ENCODE measurements around the gene ZNF777. TPM values are rescaled to one million over a fixed set of nuclear protein-coding genes. Genes with fewer than 3 reads are reported as not detected.

Gene ZNF777
- total RNA-seq, 1 donor from 2014 or later = 16.2 TPM

- Mint-ChIP-seq H3K9me3 (no peaks in the 10 kb centered on the region), H3K4me3 (no peak overlapping the region), H3K4me1 (no peaks in the 10 kb centered on the region), H3K36me3 (ENCODE audit: low read depth) (peaks cover 66% of the 10 kb centered on the region), H3K27me3 (no peaks in the 10 kb centered on the region), H3K27ac (no peak overlapping the region)
- intact Hi-C loops (cut with micrococcal nuclease) = no loop called here
- POLR2A ChIA-PET = no interaction called here
- no peak for ATAC-seq (ENCODE audit: low read depth)
- no peak for TF ChIP-seq CTCF (IDR thresholded peaks at IDR 0.05)
- CTCF ChIA-PET = no interaction called here
- DNase-seq = no peak
Observed at GRCh38 chr7:149432121-149432691, 28.7 kb downstream of the ZNF777 start.

GRCh38 chr7:149431486-149432120, 29.3 kb downstream of the ZNF777 start:
- Mint-ChIP-seq H3K27ac (no peak overlapping the region), H3K36me3 (ENCODE audit: low read depth) (peaks cover 61% of the 10 kb centered on the region), H3K27me3 (no peaks in the 10 kb centered on the region), H3K9me3 (no peaks in the 10 kb centered on the region), H3K4me1 (no peaks in the 10 kb centered on the region), H3K4me3 (no peak overlapping the region)
- intact Hi-C loops (cut with micrococcal nuclease) = no loop called here
- ChIA-PET CTCF (no interaction called here), POLR2A (interaction anchor here (1.2 kb wide), 1 partner anchor 9 kb away, joined by 3 read pairs; no protein-coding TSS in a partner anchor)
- TF ChIP-seq CTCF (IDR thresholded peaks at IDR 0.05) = no peak
- DNase-seq (no peak), ATAC-seq (ENCODE audit: low read depth) (no peak)

GRCh38 chr7:149430192-149430591, 30.7 kb downstream of the ZNF777 start:
- Mint-ChIP-seq H3K4me1 (no peaks in the 10 kb centered on the region), H3K4me3 (no peak overlapping the region), H3K36me3 (ENCODE audit: low read depth) (peaks cover 53% of the 10 kb centered on the region), H3K27ac (no peak overlapping the region), H3K27me3 (no peaks in the 10 kb centered on the region), H3K9me3 (no peaks in the 10 kb centered on the region)
- TF ChIP-seq CTCF (IDR thresholded peaks at IDR 0.05) = no peak
- ATAC-seq (ENCODE audit: low read depth) (no peak), DNase-seq (no peak)
- ChIA-PET CTCF (no interaction called here), POLR2A (interaction anchor here (1.2 kb wide), 1 partner anchor 8 kb away, joined by 3 read pairs; no protein-coding TSS in a partner anchor)
- intact Hi-C loops (cut with micrococcal nuclease) = no loop called here

GRCh38 chr7:149427893-149428292, 33.0 kb downstream of the ZNF777 start:
- Mint-ChIP-seq H3K27ac (no peak overlapping the region), H3K36me3 (ENCODE audit: low read depth) (peaks cover 33% of the 10 kb centered on the region), H3K27me3 (no peaks in the 10 kb centered on the region), H3K4me1 (peaks cover 5% of the 10 kb centered on the region), H3K4me3 (no peak overlapping the region), H3K9me3 (no peaks in the 10 kb centered on the region)
- ChIA-PET CTCF (no interaction called here), POLR2A (interaction anchor here (0.5 to 1.8 kb wide), 2 partner anchors 33 to 69 kb away, joined by 3 to 7 read pairs; partner anchors contain the start of gene ZNF777)
- intact Hi-C loops (cut with micrococcal nuclease) = loop anchor here (10.0 kb wide), 2 partner anchors 347 to 447 kb away; partner anchors contain the start of genes ATP6V0E2 and ZNF467
- DNase-seq (no peak), ATAC-seq (ENCODE audit: low read depth) (no peak)
- no peak for TF ChIP-seq CTCF (IDR thresholded peaks at IDR 0.05)

- POLR2A ChIA-PET = interaction anchor here (0.5 to 1.8 kb wide), 2 partner anchors 33 to 70 kb away, joined by 3 to 7 read pairs; partner anchors contain the start of gene ZNF777
- peaks cover 26% of the 10 kb centered on the region for H3K36me3 Mint-ChIP-seq (ENCODE audit: low read depth)
- H3K4me3 Mint-ChIP-seq = no peak overlapping the region
- H3K9me3 Mint-ChIP-seq = no peaks in the 10 kb centered on the region
- no peak overlapping the region for H3K27ac Mint-ChIP-seq
- intact Hi-C loops (cut with micrococcal nuclease) = loop anchor here (10.0 kb wide), 2 partner anchors 348 to 448 kb away; partner anchors contain the start of genes ATP6V0E2 and ZNF467
- H3K27me3 Mint-ChIP-seq = no peaks in the 10 kb centered on the region
- peaks cover 5% of the 10 kb centered on the region for H3K4me1 Mint-ChIP-seq
- CTCF ChIA-PET = no interaction called here
- TF ChIP-seq CTCF (IDR thresholded peaks at IDR 0.05) = no peak
- DNase-seq (no peak), ATAC-seq (ENCODE audit: low read depth) (no peak)
Observed at GRCh38 chr7:149427096-149427680, 33.7 kb downstream of the ZNF777 start.

Measured in activated B cell treated with CpG ODN at 0.5 μM for 24 hours (primary cell).